Stimulated activated memory B cell treated with anti-CD40 and anti-IgM and Interleukin-4, amounts not matched to agents 10 μg/mL and 1 μg/mL and 100 μg/mL, for 72 hours (primary cell): ENCODE measurements around the gene SPIB.

Source experiments
- ATAC-seq: fragments of 150-1000 bp; cut with Tn5 transposase; 2 replicates; pipeline ENCODE4 v1.10.0; 2021
- H3K27ac Mint-ChIP-seq: one replicate; pipeline ENCODE4 v1.8.0; 2022; ENCODE audit warnings: mild to moderate bottlenecking, mixed read lengths
- H3K27me3 Mint-ChIP-seq: one replicate; pipeline ENCODE4 v1.8.0; 2022; ENCODE audit warnings: mixed read lengths
- H3K36me3 Mint-ChIP-seq: one replicate; pipeline ENCODE4 v1.8.0; 2022; ENCODE audit warnings: mixed read lengths
- H3K4me1 Mint-ChIP-seq: one replicate; pipeline ENCODE4 v1.8.0; 2022; ENCODE audit warnings: mixed read lengths
- H3K4me3 Mint-ChIP-seq: one replicate; pipeline ENCODE4 v1.8.0; 2022; ENCODE audit warnings: mild to moderate bottlenecking, moderate library complexity, mixed read lengths
- H3K9me3 Mint-ChIP-seq: one replicate; pipeline ENCODE4 v1.8.0; 2022; ENCODE audit warnings: mixed read lengths

SPIB gene

DNA sequence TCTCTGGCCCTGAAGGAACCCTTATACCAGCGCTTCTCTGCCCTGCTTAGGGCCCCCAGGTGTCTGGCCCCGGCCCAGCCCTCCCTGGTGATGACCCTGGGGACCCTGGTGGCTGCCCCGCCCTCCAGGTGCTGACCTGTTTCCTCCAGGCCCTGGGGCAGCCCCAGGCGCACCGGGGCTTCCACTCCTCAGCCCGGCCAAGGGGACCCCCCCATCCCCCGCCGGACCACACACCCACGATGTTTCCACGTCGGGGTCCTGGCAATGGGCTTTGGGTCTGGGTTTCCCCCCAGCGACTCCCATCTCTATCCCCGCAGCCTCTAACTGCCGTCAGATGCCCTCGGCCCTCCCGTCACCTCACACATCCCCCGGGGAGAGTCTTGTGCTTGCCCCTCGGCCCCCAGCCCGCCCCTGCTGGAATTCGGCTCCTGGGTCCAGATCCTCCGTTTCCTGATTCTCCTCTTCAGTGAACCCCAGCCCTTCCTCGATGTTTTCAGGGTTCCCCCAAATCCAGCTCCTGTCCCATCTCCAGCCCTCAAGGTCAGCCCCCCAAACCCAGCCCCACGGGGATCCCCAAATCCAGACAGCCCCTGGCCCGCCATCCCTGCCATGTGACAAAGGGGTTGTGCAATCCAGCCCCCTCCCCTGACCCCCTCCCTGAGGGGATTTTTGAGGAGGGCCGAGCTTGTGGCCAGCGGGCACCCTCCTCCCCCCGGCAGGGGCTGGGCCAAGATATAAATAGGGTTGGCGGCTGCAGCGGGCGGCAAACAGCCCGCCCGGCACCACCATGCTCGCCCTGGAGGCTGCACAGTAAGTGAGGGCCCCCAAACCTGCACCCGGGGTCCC is at the start of gene SPIB:
SPIB (plus strand) TSS at position 763 of the 846 bp plus-strand sequence; CDS start at position 788, 25 bp downstream.
- no peaks in the 10 kb centered on the region for H3K27me3 Mint-ChIP-seq
- no peaks in the 10 kb centered on the region for H3K9me3 Mint-ChIP-seq
- peaks cover 54% of the 10 kb centered on the region for H3K36me3 Mint-ChIP-seq
- H3K27ac Mint-ChIP-seq: peak within 1 kb of the TSS; percentile 91
- peaks cover 81% of the 10 kb centered on the region for H3K4me1 Mint-ChIP-seq
- ATAC-seq: peak; percentile 61
- H3K4me3 Mint-ChIP-seq: peak within 1 kb of the TSS; percentile 97

DNA sequence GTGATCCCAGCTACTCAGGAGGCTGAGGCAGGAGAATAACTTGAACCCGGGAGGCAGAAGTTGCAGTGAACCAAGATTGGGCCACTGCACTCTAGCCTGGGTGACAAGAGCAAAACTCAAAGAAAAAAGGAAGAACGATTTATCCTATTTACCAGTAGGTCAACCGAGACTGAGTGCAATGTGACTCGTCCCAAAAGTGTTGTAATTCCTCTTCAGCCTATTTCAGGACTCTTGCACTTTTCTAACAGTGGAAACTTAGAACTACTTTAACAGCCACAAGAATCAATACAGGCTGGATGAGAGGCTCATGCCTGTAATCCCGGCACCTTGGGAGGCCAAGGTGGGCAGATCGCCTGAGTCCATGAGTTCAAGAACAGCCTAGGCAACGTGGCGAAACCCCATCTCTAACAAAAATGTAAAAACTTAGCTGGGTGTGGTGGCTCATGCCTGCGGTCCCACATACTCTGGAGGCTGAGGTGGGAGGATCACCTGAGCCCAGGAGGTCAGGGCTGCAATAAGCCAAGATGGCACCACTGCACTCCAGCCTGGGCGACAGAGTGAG is 46.7 kb upstream of the SPIB start:
- Mint-ChIP-seq H3K27me3 (no peaks in the 10 kb centered on the region), H3K9me3 (no peaks in the 10 kb centered on the region), H3K4me3 (no peak overlapping the region), H3K27ac (no peak overlapping the region), H3K36me3 (peaks cover 8% of the 10 kb centered on the region), H3K4me1 (peaks cover 32% of the 10 kb centered on the region)
- no peak for ATAC-seq

DNA sequence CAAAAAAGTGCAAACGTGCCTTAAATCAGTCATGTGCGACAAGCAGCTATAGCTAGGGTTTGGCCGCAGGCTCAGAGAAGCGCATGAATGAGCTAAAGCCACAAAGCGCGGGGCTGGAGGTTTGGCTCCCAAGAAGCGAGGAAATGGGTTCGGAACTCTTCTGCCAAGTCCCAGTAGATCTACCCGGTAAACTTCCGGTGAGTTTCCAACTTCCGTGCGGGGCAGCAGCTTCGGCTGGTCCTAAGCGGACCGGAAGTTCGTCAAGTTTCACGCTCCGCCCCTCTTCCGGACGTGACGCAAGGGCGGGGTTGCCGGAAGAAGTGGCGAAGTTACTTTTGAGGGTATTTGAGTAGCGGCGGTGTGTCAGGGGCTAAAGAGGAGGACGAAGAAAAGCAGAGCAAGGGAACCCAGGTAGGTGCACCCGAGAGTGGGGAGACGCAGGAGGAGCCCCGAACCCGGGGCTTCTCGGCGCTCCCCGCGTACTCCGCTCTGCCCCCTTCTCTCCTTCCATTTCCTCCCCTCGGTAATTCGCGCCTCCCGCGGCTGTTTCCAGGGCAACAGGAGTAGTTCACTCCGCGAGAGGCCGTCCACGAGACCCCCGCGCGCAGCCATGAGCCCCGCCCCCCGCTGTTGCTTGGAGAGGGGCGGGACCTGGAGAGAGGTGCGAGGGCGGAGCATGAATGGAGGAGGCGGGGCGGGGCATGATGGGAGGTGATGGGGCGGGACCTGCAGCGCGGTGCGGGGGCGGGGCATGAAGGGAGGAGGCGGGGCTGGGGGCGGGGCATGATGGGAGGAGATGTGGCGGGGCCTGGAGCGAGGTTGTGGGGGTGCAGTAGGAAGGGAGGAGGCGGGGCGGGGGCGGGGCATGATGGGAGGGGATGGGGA is 42.3 kb upstream of the SPIB start, which contains the start of gene NR1H2:
NR1H2 (plus strand) TSS at position 292 of the 885 bp plus-strand sequence. CDS start 1,149 bp downstream, outside the sequence.
- Mint-ChIP-seq H3K36me3 (peaks cover 47% of the 10 kb centered on the region), H3K4me1 (peaks cover 36% of the 10 kb centered on the region), H3K9me3 (no peaks in the 10 kb centered on the region), H3K27me3 (no peaks in the 10 kb centered on the region), H3K27ac (peak within 1 kb of the TSS; percentile 99), H3K4me3 (peak within 1 kb of the TSS; percentile 100)
- peak; percentile 97 for ATAC-seq

DNA sequence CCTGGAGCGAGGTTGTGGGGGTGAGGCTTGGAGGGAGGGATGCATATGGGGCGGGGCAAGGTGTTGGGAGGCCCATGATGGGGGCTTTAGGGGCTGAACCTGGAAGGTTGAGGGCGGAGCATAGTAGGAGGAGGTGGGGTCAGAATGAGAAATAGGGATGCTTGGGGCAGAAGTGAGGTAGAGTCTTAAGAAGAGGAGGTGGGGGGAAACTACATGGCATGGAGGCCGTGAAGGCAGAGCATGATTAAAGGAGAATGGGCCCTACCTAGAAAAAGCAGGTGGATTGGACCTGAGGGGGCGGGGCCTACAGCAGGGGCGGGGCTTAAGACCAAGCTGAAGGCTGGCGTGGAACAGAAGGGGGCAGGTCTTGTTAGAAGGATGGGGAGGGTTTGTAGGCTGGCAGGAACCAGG is 41.7 kb upstream of the SPIB start:
- Mint-ChIP-seq H3K9me3 (no peaks in the 10 kb centered on the region), H3K27me3 (no peaks in the 10 kb centered on the region), H3K4me3 (peak overlapping the region; percentile 100), H3K27ac (peak overlapping the region; percentile 99), H3K36me3 (peaks cover 49% of the 10 kb centered on the region), H3K4me1 (peaks cover 36% of the 10 kb centered on the region)
- peak; percentile 54 for ATAC-seq

DNA sequence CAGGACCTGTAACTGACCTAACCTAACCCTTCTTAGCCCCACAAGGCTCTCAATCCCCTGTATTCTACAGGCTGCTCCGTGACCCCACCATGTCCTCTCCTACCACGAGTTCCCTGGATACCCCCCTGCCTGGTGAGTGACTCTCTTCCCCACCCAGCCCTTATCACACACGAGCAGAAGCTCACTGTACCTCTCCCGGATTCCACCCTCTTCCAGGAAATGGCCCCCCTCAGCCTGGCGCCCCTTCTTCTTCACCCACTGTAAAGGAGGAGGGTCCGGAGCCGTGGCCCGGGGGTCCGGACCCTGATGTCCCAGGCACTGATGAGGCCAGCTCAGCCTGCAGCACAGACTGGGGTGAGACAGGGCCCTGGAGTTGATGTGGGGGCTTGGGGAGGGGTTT is 41.2 kb upstream of the SPIB start:
- ATAC-seq: no peak
- no peaks in the 10 kb centered on the region for H3K9me3 Mint-ChIP-seq
- H3K27me3 Mint-ChIP-seq: no peaks in the 10 kb centered on the region
- peaks cover 49% of the 10 kb centered on the region for H3K36me3 Mint-ChIP-seq
- H3K27ac Mint-ChIP-seq: peak overlapping the region; percentile 99
- peak overlapping the region; percentile 100 for H3K4me3 Mint-ChIP-seq
- peaks cover 36% of the 10 kb centered on the region for H3K4me1 Mint-ChIP-seq

DNA sequence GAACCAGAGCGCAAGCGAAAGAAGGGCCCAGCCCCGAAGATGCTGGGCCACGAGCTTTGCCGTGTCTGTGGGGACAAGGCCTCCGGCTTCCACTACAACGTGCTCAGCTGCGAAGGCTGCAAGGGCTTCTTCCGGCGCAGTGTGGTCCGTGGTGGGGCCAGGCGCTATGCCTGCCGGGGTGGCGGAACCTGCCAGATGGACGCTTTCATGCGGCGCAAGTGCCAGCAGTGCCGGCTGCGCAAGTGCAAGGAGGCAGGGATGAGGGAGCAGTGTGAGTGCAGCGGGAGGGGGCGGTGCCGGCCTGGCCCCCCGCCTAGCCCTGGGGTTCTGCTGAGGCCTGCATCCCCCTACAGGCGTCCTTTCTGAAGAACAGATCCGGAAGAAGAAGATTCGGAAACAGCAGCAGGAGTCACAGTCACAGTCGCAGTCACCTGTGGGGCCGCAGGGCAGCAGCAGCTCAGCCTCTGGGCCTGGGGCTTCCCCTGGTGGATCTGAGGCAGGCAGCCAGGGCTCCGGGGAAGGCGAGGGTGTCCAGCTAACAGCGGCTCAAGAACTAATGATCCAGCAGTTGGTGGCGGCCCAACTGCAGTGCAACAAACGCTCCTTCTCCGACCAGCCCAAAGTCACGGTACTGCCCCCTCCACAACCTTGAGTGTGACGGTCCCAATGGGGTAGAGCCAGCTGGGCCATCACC is 40.4 kb upstream of the SPIB start:
- H3K36me3 Mint-ChIP-seq: peaks cover 49% of the 10 kb centered on the region
- no peak overlapping the region for H3K27ac Mint-ChIP-seq
- no peaks in the 10 kb centered on the region for H3K9me3 Mint-ChIP-seq
- H3K27me3 Mint-ChIP-seq: no peaks in the 10 kb centered on the region
- peak overlapping the region; percentile 40 for H3K4me3 Mint-ChIP-seq
- peaks cover 39% of the 10 kb centered on the region for H3K4me1 Mint-ChIP-seq
- no peak for ATAC-seq

DNA sequence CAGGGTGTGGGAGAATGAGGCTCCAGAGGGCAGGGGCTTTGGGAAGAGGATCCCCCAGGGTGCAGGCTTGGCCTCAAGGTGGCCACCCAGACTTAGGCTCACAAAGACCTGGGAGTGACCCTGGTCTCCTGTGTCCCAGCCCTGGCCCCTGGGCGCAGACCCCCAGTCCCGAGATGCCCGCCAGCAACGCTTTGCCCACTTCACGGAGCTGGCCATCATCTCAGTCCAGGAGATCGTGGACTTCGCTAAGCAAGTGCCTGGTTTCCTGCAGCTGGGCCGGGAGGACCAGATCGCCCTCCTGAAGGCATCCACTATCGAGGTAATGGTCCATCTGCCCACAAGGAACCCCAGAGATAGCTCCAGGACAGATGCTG is 39.9 kb upstream of the SPIB start:
- H3K4me3 Mint-ChIP-seq: no peak overlapping the region
- H3K4me1 Mint-ChIP-seq: peaks cover 45% of the 10 kb centered on the region
- no peaks in the 10 kb centered on the region for H3K27me3 Mint-ChIP-seq
- H3K9me3 Mint-ChIP-seq: no peaks in the 10 kb centered on the region
- ATAC-seq: no peak
- no peak overlapping the region for H3K27ac Mint-ChIP-seq
- peaks cover 49% of the 10 kb centered on the region for H3K36me3 Mint-ChIP-seq

DNA sequence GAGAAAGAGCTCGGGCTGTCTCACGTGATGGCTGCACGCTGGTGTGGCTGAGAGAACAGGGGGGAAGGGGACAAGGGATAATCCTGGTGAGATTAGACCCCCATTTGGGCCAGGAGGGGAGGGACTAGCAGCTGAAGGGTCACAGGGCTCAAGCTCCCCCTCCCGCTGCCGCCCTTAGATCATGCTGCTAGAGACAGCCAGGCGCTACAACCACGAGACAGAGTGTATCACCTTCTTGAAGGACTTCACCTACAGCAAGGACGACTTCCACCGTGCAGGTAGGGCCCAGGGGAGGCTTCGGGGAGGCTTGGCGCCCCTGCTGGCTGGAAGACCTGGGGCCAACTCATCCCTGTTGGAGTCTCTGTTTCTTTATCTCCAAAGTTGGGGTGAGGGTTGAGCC is 39.1 kb upstream of the SPIB start:
- ATAC-seq: no peak
- H3K36me3 Mint-ChIP-seq: peaks cover 49% of the 10 kb centered on the region
- H3K9me3 Mint-ChIP-seq: no peaks in the 10 kb centered on the region
- no peaks in the 10 kb centered on the region for H3K27me3 Mint-ChIP-seq
- H3K27ac Mint-ChIP-seq: no peak overlapping the region
- H3K4me3 Mint-ChIP-seq: no peak overlapping the region
- H3K4me1 Mint-ChIP-seq: peaks cover 52% of the 10 kb centered on the region

DNA sequence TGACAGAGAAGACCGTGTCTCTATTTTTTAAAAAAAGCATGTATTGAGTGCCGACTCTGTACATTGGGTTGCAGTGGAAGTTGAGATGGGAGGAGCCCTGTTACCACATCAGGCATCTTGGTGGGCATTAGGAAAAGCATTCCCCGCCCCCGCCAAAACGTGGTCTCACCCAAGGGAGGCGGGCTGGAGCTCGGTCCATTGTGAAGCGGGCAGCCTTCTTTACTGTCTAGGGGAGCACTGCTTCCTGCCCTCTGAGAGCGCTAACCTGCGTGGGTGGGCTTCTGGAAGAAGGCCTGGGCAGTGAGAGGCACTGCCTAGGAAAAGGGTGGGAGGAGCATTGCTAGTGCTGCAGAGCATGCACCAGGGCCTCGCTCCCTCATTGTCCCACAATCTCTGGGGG is 38.6 kb upstream of the SPIB start:
- Mint-ChIP-seq H3K27me3 (no peaks in the 10 kb centered on the region), H3K27ac (no peak overlapping the region), H3K4me3 (no peak overlapping the region), H3K9me3 (no peaks in the 10 kb centered on the region), H3K4me1 (peaks cover 58% of the 10 kb centered on the region), H3K36me3 (peaks cover 52% of the 10 kb centered on the region)
- ATAC-seq: no peak

DNA sequence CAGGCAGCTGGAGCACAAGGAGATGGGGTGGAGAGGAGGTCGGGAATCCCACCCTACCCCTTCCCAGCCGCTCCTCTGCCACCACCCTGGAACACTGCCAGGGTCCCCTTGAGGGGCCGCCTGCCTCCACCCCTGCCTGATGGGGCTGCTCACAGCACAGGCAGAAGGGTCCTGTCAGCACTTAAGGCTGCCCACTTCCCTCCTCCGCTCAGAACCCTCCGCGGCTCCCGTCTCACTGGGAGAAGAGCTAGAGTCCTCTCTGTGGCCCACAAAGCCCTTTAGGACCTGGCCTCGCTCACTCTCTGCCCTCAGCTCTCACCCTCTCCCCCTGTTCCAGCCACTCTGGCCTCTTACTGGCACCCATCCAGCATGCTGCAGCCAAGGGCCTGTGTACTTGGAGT is 38.0 kb upstream of the SPIB start:
- Mint-ChIP-seq H3K27ac (no peak overlapping the region), H3K36me3 (peaks cover 53% of the 10 kb centered on the region), H3K4me3 (no peak overlapping the region), H3K27me3 (no peaks in the 10 kb centered on the region), H3K4me1 (peaks cover 61% of the 10 kb centered on the region), H3K9me3 (no peaks in the 10 kb centered on the region)
- no peak for ATAC-seq

DNA sequence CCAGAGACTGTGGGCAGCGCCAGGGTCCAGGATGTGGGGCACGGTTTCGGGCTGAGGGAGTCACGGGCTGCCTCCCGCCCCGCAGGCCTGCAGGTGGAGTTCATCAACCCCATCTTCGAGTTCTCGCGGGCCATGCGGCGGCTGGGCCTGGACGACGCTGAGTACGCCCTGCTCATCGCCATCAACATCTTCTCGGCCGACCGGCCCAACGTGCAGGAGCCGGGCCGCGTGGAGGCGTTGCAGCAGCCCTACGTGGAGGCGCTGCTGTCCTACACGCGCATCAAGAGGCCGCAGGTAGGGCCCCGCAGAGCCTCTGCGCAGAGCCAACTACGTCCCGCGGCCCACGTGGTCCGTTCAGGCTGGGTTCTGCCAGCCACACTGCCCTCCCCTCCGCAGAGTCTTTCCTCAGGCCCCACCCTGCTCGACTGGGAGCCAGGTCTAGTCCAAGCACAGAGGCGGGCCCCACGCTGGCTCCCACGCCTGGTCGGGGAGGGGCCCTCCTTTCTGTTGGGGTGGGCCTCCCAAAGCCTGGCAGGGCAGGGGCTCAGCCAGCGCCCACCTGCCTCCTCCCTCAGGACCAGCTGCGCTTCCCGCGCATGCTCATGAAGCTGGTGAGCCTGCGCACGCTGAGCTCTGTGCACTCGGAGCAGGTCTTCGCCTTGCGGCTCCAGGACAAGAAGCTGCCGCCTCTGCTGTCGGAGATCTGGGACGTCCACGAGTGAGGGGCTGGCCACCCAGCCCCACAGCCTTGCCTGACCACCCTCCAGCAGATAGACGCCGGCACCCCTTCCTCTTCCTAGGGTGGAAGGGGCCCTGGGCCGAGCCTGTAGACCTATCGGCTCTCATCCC is 36.6 kb upstream of the SPIB start:
- Mint-ChIP-seq H3K36me3 (peaks cover 44% of the 10 kb centered on the region), H3K4me3 (no peak overlapping the region), H3K27me3 (no peaks in the 10 kb centered on the region), H3K27ac (no peak overlapping the region), H3K4me1 (peaks cover 50% of the 10 kb centered on the region), H3K9me3 (no peaks in the 10 kb centered on the region)
- ATAC-seq: no peak

DNA sequence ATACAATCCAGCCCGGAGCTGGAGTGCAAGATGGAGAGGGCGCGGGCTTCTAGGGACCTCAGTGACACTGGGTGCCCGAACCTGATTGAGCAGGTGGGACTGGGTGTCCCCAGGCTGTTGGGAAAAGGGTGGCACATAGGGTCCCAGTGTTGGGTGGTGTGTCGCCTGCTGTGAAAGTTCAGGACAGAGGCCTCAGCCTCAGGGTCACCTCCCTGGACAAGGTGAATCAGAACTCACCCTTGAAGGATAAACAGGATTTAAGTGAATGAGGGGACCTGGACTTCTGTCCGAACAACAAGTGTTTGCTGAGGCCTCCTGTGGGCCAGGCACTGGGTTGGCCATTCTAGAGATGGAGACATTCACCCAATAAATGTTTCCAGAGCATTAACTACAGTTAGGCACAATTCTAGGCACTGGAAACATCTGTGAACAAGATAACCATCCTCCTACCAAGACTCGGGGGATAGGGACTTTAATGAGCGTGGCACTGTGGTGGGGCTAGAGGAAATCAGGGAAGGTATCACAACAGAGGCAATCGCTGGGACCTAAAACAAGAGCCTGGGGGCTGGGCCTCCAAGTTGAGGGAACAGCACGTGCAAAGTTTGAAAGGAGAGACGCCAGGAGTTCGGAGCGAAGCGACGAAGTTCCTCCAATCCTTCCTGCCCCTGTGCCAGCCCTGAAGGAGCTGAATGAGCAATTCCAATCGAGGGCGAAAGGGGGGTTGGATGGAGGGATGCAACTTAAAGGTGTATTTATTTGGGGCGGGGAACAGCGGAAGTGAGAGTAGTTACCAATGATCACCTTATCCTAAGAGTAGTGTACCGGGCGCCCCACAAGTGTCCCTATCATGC is 35.5 kb upstream of the SPIB start:
- H3K9me3 Mint-ChIP-seq: no peaks in the 10 kb centered on the region
- peak overlapping the region; percentile 90 for H3K4me3 Mint-ChIP-seq
- no peak for ATAC-seq
- peaks cover 39% of the 10 kb centered on the region for H3K4me1 Mint-ChIP-seq
- no peaks in the 10 kb centered on the region for H3K27me3 Mint-ChIP-seq
- H3K36me3 Mint-ChIP-seq: peaks cover 41% of the 10 kb centered on the region
- H3K27ac Mint-ChIP-seq: peak overlapping the region; percentile 77

DNA sequence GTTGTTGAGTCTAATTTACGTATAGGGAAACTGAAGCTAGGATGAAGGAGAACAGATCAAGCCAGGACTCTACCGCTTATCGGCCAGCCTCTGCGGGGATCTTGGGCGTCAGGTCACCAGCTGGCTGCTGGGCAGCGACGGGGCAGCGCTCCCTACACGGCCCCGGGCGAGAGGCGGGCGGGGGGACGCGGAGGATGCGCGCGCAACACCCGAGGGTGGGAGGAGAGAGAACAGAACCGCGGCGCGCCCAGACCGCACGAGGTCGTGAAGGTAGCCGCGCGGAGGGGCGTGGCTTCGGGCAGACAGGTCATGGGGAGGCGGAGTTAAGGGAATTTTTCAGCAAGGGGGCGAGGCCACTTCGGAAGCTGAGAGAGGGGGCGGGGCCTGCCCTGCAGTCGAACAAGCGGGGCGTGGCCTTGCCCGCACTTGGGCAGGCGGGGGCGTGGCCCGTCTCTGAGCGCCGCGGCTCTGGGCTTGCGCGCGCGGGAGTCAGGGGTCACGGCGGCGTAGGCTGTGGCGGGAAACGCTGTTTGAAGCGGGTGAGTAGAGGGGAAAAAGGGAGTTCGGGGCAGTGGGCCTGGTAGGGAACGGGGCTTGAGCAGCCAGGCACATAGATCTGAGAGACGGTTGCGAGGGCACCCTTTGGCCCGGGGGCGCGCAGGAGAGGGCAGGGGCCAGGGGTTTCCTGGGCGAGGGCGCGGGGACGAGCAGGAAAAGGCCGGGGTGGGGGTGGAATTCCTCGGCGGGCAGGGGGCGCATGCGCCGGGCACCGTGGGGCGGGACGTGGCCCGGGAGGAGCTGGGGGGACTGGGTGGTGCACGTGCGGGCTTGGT is 34.7 kb upstream of the SPIB start, which contains the start of gene POLD1:
POLD1 (plus strand) TSS at position 496 of the 833 bp plus-strand sequence. CDS start 14,505 bp downstream, outside the sequence.
- peak; percentile 94 for ATAC-seq
- H3K4me1 Mint-ChIP-seq: peaks cover 34% of the 10 kb centered on the region

More for the DNA sequence above, 34.7 kb upstream of the SPIB start, which contains the start of gene POLD1:
- peak within 1 kb of the TSS; percentile 77 for H3K27ac Mint-ChIP-seq
- H3K36me3 Mint-ChIP-seq: peaks cover 35% of the 10 kb centered on the region
- no peaks in the 10 kb centered on the region for H3K9me3 Mint-ChIP-seq
- peak within 1 kb of the TSS; percentile 90 for H3K4me3 Mint-ChIP-seq
- H3K27me3 Mint-ChIP-seq: no peaks in the 10 kb centered on the region
